ENCODE data around the gene SLC19A1. TPM values are rescaled to one million over a fixed set of nuclear protein-coding genes. Genes with fewer than 3 reads are reported as not detected.
A peak's percentile ranks its signal among the peaks of the same experiment; 100 is the strongest.

SLC19A1 gene
- total RNA-seq, 4 donors from 2014 or later, result 7.0 to 9.8 (median 7.9) TPM

- Histone ChIP-seq H3K4me3 (no peak overlapping the region), H3K9me3 (no peaks in the 10 kb centered on the region), H3K27ac (no peak overlapping the region), H3K4me1 (no peaks in the 10 kb centered on the region), H3K36me3 (peaks cover 59% of the 10 kb centered on the region), H3K27me3 (no peaks in the 10 kb centered on the region)
- DNase-seq (ENCODE audit: low spot score in 2 of 2), result peak in 1 of 2 donors; percentile 58
- TF ChIP-seq POLR2A (IDR thresholded peaks at IDR 0.05) (no peak), EP300 (IDR thresholded peaks at IDR 0.05) (no peak), POLR2AphosphoS5 (IDR thresholded peaks at IDR 0.05) (no peak), CTCF (IDR thresholded peaks at IDR 0.05) (no peak)
- 88% methylated on average over 9 of the region's 9 CpGs for WGBS
Observed at GRCh38 chr21:45498646-45499000, 43.6 kb downstream of the SLC19A1 start.

GRCh38 chr21:45497846-45498645 lies 44.2 kb downstream of the SLC19A1 start:
- no peak overlapping the region for H3K4me3 ChIP-seq
- H3K36me3 ChIP-seq, result peaks cover 63% of the 10 kb centered on the region
- no peaks in the 10 kb centered on the region for H3K4me1 ChIP-seq
- H3K9me3 ChIP-seq, result no peaks in the 10 kb centered on the region
- no peaks in the 10 kb centered on the region for H3K27me3 ChIP-seq
- H3K27ac ChIP-seq, result no peak overlapping the region
- WGBS, result 96% methylated on average over 30 of the region's 39 CpGs
- peak; percentile 40 to 63 for DNase-seq (ENCODE audit: low spot score in 2 of 2)
- TF ChIP-seq POLR2AphosphoS5 (IDR thresholded peaks at IDR 0.05), result no peak
- TF ChIP-seq POLR2A (IDR thresholded peaks at IDR 0.05), result no peak
- TF ChIP-seq CTCF (IDR thresholded peaks at IDR 0.05), result no peak
- no peak for TF ChIP-seq EP300 (IDR thresholded peaks at IDR 0.05)

GRCh38 chr21:45496968-45497845 lies 45.0 kb downstream of the SLC19A1 start:
- peak; percentile 58 to 78 for DNase-seq (ENCODE audit: low spot score in 2 of 2)
- Histone ChIP-seq H3K4me3 (no peak overlapping the region), H3K36me3 (peaks cover 70% of the 10 kb centered on the region), H3K27ac (no peak overlapping the region), H3K4me1 (no peaks in the 10 kb centered on the region), H3K9me3 (no peaks in the 10 kb centered on the region), H3K27me3 (no peaks in the 10 kb centered on the region)
- TF ChIP-seq POLR2A (IDR thresholded peaks at IDR 0.05) (no peak), EP300 (IDR thresholded peaks at IDR 0.05) (no peak), CTCF (IDR thresholded peaks at IDR 0.05) (no peak), POLR2AphosphoS5 (IDR thresholded peaks at IDR 0.05) (no peak)
- 100% methylated on average over 2 of the region's 22 CpGs for WGBS

GRCh38 chr21:45496151-45496967 lies 45.9 kb downstream of the SLC19A1 start:
- Histone ChIP-seq H3K4me3 (no peak overlapping the region), H3K4me1 (no peaks in the 10 kb centered on the region), H3K27ac (no peak overlapping the region), H3K36me3 (peaks cover 70% of the 10 kb centered on the region), H3K9me3 (no peaks in the 10 kb centered on the region), H3K27me3 (no peaks in the 10 kb centered on the region)
- DNase-seq (ENCODE audit: low spot score in 2 of 2), result peak; percentile 53 to 54
- 93% methylated on average over 9 of the region's 18 CpGs for WGBS
- TF ChIP-seq POLR2A (IDR thresholded peaks at IDR 0.05) (no peak), CTCF (IDR thresholded peaks at IDR 0.05) (no peak), EP300 (IDR thresholded peaks at IDR 0.05) (no peak), POLR2AphosphoS5 (IDR thresholded peaks at IDR 0.05) (no peak)
